GM19043 (cell line): ENCODE results near the gene OR5AN1.

Experiments
- ATAC-seq: cut with Tn5 transposase; IDR thresholded peaks from one replicate; pipeline ENCODE4 v1.9.1; 2021; ENCODE audit warnings: low read depth; ENCODE audit not compliant: unreplicated experiment

OR5AN1 gene

GRCh38 chr11:59418156-59418555 lies 59.5 kb downstream of the OR5AN1 start:
- ATAC-seq = no peak
